WI38 (cell line): ENCODE results near the gene SYTL3.
"Not testable (repeated sequence)": the region's sequence is repeated elsewhere in the genome, so short reads cannot be mapped to it uniquely, and the experiment has no call there.

Experiments
- H3K4me3 ChIP-seq: 2 replicates; pipeline ENCODE4 v1.5.1; 2011; ENCODE audit warnings: low read depth, mild to moderate bottlenecking, control low read depth, low read length
- TF ChIP-seq, protein P1 (sequence below): IDR thresholded peaks from 2 replicates; pipeline ENCODE4 v1.5.1; 2012; ENCODE audit warnings: low read depth, mild to moderate bottlenecking, control low read depth, low read length

Gene SYTL3

DNA sequence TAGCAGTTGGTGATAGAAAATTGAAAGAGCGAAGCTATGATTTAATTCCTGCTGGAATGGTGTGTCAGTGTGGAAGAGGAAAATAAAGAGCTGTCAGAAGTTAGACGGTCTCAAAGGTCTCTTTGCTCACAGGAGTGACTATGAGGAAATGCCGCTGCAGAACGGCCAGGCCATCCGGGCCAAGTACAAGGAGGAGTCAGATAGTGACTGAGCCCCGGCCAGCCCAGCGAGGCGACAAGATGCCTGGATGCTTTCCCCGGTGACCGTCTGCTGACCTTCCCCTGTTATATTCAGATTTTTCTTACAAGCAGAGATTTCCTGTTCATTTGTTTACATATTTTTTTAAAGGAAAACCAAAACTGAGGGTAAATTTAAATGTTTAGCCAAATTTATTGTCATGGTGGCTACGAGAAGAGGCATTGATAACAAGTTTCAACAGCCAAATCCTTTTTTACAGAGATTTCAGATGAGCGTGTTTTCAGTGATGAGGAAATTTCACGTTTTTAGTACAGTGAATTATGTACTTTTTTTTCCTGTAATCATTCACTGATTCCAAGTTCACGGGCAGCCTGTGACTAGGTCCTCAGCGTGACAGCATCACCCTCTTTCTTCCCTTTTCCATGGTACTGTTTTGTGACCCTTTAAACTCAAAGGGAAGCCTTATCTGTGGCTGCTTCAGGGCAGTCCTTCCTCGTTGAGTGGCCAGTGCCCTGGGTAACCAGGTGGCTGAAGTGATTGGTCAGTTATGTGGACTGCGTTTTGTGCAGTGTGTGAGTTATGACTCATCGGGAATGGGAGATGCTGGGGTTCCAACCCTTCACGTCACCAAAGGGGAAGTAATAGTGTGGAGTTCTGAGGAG is 17.9 kb upstream of the SYTL3 start:
- TF ChIP-seq, protein P1, sequence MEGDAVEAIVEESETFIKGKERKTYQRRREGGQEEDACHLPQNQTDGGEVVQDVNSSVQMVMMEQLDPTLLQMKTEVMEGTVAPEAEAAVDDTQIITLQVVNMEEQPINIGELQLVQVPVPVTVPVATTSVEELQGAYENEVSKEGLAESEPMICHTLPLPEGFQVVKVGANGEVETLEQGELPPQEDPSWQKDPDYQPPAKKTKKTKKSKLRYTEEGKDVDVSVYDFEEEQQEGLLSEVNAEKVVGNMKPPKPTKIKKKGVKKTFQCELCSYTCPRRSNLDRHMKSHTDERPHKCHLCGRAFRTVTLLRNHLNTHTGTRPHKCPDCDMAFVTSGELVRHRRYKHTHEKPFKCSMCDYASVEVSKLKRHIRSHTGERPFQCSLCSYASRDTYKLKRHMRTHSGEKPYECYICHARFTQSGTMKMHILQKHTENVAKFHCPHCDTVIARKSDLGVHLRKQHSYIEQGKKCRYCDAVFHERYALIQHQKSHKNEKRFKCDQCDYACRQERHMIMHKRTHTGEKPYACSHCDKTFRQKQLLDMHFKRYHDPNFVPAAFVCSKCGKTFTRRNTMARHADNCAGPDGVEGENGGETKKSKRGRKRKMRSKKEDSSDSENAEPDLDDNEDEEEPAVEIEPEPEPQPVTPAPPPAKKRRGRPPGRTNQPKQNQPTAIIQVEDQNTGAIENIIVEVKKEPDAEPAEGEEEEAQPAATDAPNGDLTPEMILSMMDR: no peak
- peak overlapping the region; percentile 27 for H3K4me3 ChIP-seq

GRCh38 chr6:158632538-158633119 is 17.2 kb upstream of the SYTL3 start:
- H3K4me3 ChIP-seq: not testable (repeated sequence)

DNA sequence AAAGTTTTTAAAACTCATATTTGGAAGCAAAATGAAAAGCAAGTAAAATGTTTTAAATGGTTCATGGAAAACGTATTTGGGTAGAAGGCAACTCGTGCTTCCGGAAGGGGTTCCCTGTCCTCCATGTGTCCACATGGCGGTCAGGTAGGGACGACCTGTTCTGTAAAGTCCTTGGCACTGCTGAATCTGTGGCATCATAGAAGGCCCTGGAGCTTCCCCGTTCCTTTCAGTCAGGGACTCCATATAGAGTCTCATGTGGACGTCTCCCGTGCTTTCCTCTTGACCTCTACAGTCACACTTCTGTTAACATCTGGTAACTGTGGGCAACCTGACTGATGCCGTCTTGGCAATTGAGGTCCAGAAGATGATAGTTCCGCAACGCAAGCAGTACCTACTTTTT is 16.7 kb upstream of the SYTL3 start:
- TF ChIP-seq, protein P1: no peak
- H3K4me3 ChIP-seq: no peak overlapping the region

DNA sequence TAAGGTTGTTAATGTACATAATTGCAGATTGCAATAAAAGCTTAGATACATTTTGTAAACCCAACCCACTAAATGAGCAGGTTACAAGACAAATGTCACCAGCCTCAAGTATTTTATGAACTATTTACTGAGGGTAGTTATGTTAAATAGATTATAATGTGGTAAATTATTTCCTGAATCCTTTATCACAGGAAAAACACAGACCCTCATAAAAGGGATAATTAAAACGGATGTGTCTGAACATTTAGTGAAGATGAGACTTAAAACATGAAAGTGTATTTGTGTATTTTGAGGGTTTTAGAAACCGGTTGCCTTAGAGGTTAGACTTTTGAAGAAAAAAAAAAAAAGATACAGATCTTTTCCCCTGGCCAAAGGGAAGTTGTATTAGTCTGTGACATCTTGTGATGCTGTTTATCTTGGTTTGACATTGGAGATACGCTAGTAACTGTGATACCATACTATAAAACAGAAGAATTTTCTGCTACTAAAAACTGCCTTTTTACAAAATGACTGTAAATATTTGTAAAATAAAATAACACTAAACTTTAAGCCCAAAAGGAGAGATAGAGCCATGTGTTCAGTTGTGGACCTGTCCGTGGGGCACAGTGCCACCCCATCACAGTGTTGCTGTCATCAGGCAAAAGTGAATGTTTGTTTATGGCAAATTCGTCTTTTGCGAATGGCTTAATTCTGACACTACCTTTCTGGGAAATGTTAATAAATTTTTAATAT is 15.0 kb upstream of the SYTL3 start:
- no peak overlapping the region for H3K4me3 ChIP-seq
- TF ChIP-seq, protein P1: no peak

GRCh38 chr6:158635427-158636073 is 14.3 kb upstream of the SYTL3 start:
- H3K4me3 ChIP-seq: no peak overlapping the region
- TF ChIP-seq, protein P1: no peak

GRCh38 chr6:158636778-158637177 is 13.1 kb upstream of the SYTL3 start:
- H3K4me3 ChIP-seq: no peak overlapping the region
- TF ChIP-seq, protein P1: no peak

- TF ChIP-seq, protein P1: no peak
- no peak overlapping the region for H3K4me3 ChIP-seq
Measured at GRCh38 chr6:158638324-158638854, 11.5 kb upstream of the SYTL3 start.
